HUES6 (cell line): Measurements from ENCODE around the gene PTPRD.

ENCODE experiments used
- H3K27ac ChIP-seq: 2 replicates; pipeline ENCODE4 v1.7.0; 2013; ENCODE audit warnings: low read depth, mild to moderate bottlenecking, low read length, inconsistent platforms
- H3K27me3 ChIP-seq: 2 replicates; pipeline ENCODE4 v1.6.1; 2013; ENCODE audit warnings: low read length; ENCODE audit not compliant: control insufficient read depth, insufficient read depth
- H3K36me3 ChIP-seq: 2 replicates; pipeline ENCODE4 v1.6.1; 2013; ENCODE audit warnings: low read length; ENCODE audit not compliant: control insufficient read depth, insufficient read depth
- H3K4me1 ChIP-seq: 2 replicates; pipeline ENCODE4 v1.6.1; 2013; ENCODE audit warnings: low read length; ENCODE audit not compliant: control insufficient read depth, insufficient read depth
- H3K4me3 ChIP-seq: 2 replicates; pipeline ENCODE4 v1.5.1; 2013; ENCODE audit warnings: low read depth, low read length
- H3K9ac ChIP-seq: one replicate; pipeline ENCODE4 v1.6.1; 2013; ENCODE audit warnings: mild to moderate bottlenecking, low read length
- H3K9me3 ChIP-seq: 2 replicates; pipeline ENCODE4 v1.6.1; 2013; ENCODE audit warnings: low read depth, low read length; ENCODE audit not compliant: control insufficient read depth, insufficient read depth

The PTPRD gene

GRCh38 chr9:8845808-8846207, 1767.0 kb downstream of the PTPRD start:
- Histone ChIP-seq H3K27me3 (no peaks in the 10 kb centered on the region), H3K4me3 (no peak overlapping the region), H3K36me3 (no peaks in the 10 kb centered on the region), H3K4me1 (peaks cover 7% of the 10 kb centered on the region; the same call in 1 of the 2 replicates), H3K9ac (no peak overlapping the region), H3K9me3 (no peaks in the 10 kb centered on the region), H3K27ac (no peak overlapping the region)

DNA sequence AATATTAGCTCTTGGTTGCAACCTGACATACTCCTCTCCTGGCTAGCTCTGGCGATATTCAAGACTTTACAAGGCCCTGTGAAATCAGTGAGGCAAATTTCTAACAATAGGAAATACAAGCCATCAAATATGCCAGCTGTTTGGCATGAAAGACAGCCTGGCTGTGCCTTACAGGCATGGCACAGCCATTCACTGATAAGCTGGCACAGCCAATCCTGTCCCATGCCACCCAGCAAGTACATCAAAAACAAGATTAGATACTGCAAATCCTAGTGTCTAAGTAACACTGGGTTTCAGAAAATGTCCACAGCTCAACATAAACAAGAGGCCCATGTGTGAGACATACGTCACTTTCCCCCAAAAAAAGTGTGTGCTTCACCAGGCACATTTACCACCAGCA, 1767.4 kb downstream of the PTPRD start:
- no peaks in the 10 kb centered on the region for H3K9me3 ChIP-seq
- H3K4me3 ChIP-seq: no peak overlapping the region
- H3K4me1 ChIP-seq: peaks cover 6% of the 10 kb centered on the region; the same call in 1 of the 2 replicates
- no peak overlapping the region for H3K27ac ChIP-seq
- H3K9ac ChIP-seq: no peak overlapping the region
- no peaks in the 10 kb centered on the region for H3K36me3 ChIP-seq
- no peaks in the 10 kb centered on the region for H3K27me3 ChIP-seq

DNA sequence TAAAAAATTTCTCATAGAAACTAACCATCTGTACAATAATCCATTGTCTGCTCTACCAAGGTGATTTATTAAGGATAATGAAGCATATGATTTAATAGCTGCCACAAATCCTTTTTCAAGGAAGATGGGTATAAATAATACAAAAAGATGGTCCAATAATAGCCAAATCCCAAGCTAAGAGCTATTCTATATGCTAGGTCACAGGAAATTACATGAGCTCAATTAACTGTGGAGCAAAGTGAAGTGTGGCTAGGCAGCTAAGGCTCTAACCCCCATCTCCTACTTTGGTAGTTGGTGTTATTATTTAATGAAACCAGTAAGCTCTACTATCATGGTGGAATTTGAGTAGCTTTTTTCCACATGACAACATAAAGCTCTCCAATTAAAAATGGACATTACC, 1768.3 kb downstream of the PTPRD start:
- no peaks in the 10 kb centered on the region for H3K27me3 ChIP-seq
- H3K9me3 ChIP-seq: no peaks in the 10 kb centered on the region
- H3K36me3 ChIP-seq: no peaks in the 10 kb centered on the region
- H3K4me1 ChIP-seq: peaks cover 6% of the 10 kb centered on the region; the same call in 1 of the 2 replicates
- H3K4me3 ChIP-seq: no peak overlapping the region
- H3K9ac ChIP-seq: no peak overlapping the region
- no peak overlapping the region for H3K27ac ChIP-seq

DNA sequence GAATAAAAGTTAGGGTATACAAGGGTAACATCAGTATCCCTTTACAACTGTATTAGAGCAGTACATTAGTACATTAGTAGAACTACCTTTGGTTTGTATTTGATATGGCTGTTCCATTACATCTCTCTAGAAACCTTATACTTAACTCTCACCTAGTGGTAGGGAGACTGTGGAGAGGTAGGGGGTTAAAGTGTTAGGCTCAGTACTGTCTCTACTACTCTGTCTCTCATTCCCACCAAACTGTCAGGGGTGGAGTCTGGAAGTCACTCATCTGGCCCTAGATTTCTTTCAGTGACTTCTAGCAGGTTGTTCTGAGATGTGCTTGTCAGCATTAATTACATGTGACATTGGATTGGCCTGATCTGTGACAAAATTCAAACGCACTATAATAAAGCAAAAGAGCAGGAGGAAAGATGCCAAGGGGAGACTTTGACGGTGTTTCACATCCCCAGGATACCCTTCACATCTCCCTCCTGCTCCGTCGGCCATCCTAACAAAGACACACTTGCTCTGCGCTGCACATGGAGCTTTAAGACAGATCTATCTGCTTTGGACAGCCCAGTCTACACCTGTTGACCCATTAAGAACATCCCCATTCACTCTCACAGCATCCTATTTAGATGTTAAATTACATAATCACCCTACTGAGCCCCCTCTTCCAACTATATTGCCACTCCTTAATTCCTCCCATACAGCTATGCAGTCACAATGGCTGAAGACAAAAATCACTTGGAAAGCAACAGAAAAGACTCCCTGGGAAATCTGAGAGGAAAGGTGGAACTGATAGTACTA, 1770.2 kb downstream of the PTPRD start:
- Histone ChIP-seq H3K27me3 (no peaks in the 10 kb centered on the region), H3K4me1 (peaks cover 6% of the 10 kb centered on the region; the same call in 1 of the 2 replicates), H3K36me3 (no peaks in the 10 kb centered on the region), H3K9me3 (no peaks in the 10 kb centered on the region), H3K27ac (no peak overlapping the region), H3K9ac (no peak overlapping the region), H3K4me3 (no peak overlapping the region)

DNA sequence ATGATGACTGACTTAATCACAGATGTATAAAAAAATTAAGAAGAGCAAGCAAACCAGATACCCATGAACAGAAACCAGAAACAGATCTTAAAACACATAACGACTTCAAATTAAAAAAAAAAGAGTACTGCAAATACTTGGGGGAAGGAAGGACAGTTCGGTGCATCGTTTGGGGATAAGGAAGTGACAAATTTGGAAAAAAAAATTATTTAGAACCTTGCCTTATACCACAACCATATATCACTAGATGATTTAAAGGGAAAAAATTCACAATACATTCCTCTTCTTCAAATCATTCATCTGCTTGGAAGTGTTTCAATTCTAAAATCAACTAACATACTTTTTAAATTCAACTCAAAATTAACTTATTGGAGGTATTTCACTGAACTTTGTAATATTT, 1774.7 kb downstream of the PTPRD start:
- Histone ChIP-seq H3K4me1 (peaks cover 13% of the 10 kb centered on the region), H3K9me3 (no peaks in the 10 kb centered on the region), H3K36me3 (no peaks in the 10 kb centered on the region), H3K27ac (no peak overlapping the region), H3K9ac (no peak overlapping the region), H3K27me3 (no peaks in the 10 kb centered on the region), H3K4me3 (no peak overlapping the region)

DNA sequence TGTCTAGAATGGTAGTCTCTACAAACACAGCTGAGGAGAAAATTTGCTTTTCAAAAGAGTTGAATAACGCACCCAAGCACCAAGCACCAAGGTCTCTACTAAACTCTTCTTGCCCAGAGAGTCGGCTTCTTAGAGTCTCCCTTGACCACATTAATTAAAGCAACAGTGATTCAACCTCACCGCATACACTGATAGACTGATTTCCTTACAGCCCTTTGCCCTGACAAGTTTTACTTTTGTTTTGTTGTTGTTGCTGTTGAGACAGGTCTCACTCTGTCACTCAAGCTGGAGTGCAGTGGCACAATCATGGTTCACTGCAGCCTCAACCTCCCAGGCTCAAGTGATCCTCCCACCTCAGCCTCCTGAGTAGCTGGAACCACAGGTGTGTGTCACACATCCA, 1777.5 kb downstream of the PTPRD start:
- no peak overlapping the region for H3K27ac ChIP-seq
- no peak overlapping the region for H3K9ac ChIP-seq
- H3K4me1 ChIP-seq: peaks cover 9% of the 10 kb centered on the region
- H3K4me3 ChIP-seq: no peak overlapping the region
- no peaks in the 10 kb centered on the region for H3K36me3 ChIP-seq
- no peaks in the 10 kb centered on the region for H3K9me3 ChIP-seq
- no peaks in the 10 kb centered on the region for H3K27me3 ChIP-seq

GRCh38 chr9:8832955-8833354, 1779.8 kb downstream of the PTPRD start:
- peaks cover 9% of the 10 kb centered on the region for H3K4me1 ChIP-seq
- H3K9ac ChIP-seq: no peak overlapping the region
- no peaks in the 10 kb centered on the region for H3K36me3 ChIP-seq
- no peak overlapping the region for H3K27ac ChIP-seq
- no peaks in the 10 kb centered on the region for H3K9me3 ChIP-seq
- H3K27me3 ChIP-seq: no peaks in the 10 kb centered on the region
- H3K4me3 ChIP-seq: no peak overlapping the region

DNA sequence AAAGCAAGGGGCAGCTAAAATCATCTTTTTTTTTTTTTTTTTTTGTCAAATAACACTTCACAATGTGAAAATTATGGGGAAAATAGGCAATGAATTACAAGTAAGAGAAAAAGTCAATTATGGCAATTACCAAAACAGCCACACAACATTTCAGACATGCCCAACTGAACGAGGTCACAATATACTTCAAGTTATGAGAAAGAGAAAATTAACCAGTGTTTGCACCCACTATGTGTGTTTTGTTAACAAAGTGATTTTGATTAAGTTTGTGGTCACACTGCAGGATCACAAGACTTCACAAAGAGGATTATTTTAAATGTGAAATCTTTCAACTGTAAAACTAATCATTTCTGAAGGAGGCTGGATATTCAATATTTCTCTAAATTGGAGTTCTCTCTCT, 1780.4 kb downstream of the PTPRD start:
- H3K27ac ChIP-seq: no peak overlapping the region
- H3K9ac ChIP-seq: no peak overlapping the region
- peaks cover 9% of the 10 kb centered on the region for H3K4me1 ChIP-seq
- H3K9me3 ChIP-seq: no peaks in the 10 kb centered on the region
- H3K27me3 ChIP-seq: no peaks in the 10 kb centered on the region
- H3K36me3 ChIP-seq: no peaks in the 10 kb centered on the region
- no peak overlapping the region for H3K4me3 ChIP-seq

DNA sequence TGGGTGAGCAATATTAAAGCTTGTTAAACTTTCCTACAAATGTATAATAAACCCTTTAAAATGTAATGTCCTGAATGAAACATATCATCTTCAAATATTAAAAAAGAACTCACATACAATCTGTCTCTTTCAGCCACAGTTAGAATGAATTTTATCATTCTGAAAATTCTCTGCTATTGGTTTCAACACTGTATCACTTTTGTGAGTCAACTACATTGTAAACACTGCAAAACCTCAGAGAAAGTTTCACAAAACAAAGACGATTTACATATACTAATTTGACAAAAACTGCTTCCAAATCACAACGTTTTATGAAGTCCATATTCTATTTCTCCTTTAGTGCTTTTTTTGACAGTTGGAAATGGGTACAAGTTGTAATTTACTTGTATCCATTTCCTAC, 1781.2 kb downstream of the PTPRD start:
- no peaks in the 10 kb centered on the region for H3K27me3 ChIP-seq
- H3K9ac ChIP-seq: no peak overlapping the region
- no peaks in the 10 kb centered on the region for H3K36me3 ChIP-seq
- H3K4me3 ChIP-seq: no peak overlapping the region
- peaks cover 9% of the 10 kb centered on the region for H3K4me1 ChIP-seq
- no peaks in the 10 kb centered on the region for H3K9me3 ChIP-seq
- H3K27ac ChIP-seq: no peak overlapping the region

GRCh38 chr9:8826281-8826680, 1786.5 kb downstream of the PTPRD start:
- Histone ChIP-seq H3K4me1 (peaks cover 13% of the 10 kb centered on the region), H3K36me3 (no peaks in the 10 kb centered on the region), H3K9me3 (no peaks in the 10 kb centered on the region), H3K27ac (no peak overlapping the region), H3K9ac (no peak overlapping the region), H3K4me3 (no peak overlapping the region), H3K27me3 (no peaks in the 10 kb centered on the region)

DNA sequence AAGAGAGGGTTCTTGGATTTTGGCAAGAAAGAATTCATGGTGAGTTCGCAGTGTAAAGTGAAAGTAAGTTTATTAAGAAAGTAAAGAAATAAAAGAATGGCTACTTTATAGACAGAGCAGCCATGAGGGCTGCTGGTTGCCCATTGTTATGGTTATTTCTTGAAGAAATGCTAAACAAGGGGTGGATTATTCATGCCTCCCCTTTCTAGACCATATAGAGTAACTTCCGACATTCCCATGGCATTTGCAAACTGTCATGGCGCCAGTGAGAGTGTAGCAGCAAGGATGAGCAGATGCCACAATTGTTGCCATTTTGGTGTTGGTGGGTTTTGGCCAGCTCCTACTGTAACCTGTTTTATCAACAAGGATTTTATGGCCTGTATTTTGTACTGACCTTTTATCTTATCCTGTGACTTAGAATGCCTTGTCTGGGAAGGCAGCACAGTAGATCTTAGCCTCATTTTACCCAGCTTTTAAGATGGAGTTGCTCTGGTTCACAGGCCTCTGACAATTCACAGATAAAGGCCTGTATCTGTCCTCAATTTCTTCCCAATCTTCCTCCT, 1787.1 kb downstream of the PTPRD start:
- Histone ChIP-seq H3K9me3 (no peaks in the 10 kb centered on the region), H3K9ac (no peak overlapping the region), H3K27ac (peak overlapping the region; percentile 59; the same call in 1 of the 2 replicates), H3K4me1 (peaks cover 13% of the 10 kb centered on the region), H3K4me3 (no peak overlapping the region), H3K36me3 (no peaks in the 10 kb centered on the region), H3K27me3 (no peaks in the 10 kb centered on the region)
